NCI-H2227 treated with DMSO at 0.1 percent for 48 hours (cell line): Measurements from ENCODE around the gene NT5DC4.
"Not testable (repeated sequence)": the region's sequence is repeated elsewhere in the genome, so short reads cannot be mapped to it uniquely, and the experiment has no call there.

Experiments
- DNase-seq: peaks from one replicate; lab custom pipeline; 2025; lab: John Stamatoyannopoulos, UW

Gene NT5DC4

DNA sequence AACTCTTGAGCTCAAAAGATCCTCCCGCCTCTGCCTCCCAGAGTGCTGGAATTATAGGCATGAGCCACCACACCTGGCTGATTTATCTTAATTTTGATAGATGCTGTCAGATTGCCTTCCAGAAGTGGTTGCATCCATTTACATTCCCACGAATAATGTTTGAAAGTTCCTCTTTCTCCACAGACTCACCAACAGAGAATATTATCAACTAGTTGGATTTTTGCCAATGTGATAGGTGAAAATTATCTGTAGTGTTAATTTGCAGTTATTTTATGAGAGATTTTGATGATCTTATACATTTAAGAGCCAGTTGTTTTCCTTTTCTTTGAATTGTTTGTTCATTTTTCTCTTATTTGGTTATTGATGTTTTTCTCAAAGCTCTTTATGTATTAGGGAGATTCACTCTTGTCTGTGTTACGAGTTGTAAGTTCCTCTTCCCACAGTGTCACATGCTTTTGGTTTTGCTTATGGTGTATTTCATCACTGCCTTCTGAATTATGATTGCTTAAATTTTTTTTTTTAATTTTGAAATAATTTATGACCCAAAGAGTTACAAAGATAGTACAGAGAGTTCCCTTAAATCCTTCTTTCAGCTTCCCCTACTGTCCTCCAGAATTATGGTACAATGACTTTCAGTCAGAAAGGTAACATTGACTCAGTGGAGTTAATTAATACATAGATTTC lies 20.7 kb upstream of the NT5DC4 start:
- DNase-seq: no peak

DNA sequence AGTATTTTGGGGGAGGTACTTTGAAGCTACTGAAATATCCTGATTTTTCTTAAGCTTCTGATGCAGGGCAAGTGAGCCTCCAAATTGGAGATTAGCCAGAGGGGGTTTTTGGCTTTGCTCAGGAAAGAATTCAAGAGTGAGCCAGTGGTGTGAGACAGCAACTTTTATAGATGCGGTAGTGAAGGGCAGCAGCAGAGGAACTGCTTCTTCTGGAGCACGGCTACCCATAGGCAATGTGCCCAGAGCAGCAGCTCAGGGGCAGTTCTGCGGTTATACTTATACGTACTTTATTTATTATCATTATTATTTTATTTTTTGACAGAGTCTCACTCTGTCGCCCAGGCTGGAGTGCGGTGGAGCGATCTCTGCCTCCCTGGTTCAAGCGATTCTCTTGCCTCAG lies 19.8 kb upstream of the NT5DC4 start:
- no peak for DNase-seq

DNA sequence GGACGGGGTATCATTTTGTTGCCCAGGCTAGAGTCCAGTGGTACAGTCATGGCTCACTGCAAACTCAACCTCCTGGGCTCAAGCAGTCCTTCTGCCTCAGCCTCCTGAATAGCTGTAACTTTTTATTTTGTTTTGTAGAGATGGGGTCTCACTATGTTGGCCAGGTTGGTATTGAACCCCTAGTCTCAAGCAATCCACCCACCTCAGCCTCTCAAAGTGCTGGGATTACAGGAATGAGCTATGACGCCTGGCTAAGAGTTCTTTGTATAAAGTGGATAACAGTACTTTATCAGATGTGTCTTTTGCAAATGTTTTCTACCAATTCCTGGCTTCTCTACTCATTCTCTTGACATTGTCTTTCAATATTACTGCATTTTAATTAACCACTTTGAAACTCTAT lies 17.1 kb upstream of the NT5DC4 start:
- DNase-seq: no peak

DNA sequence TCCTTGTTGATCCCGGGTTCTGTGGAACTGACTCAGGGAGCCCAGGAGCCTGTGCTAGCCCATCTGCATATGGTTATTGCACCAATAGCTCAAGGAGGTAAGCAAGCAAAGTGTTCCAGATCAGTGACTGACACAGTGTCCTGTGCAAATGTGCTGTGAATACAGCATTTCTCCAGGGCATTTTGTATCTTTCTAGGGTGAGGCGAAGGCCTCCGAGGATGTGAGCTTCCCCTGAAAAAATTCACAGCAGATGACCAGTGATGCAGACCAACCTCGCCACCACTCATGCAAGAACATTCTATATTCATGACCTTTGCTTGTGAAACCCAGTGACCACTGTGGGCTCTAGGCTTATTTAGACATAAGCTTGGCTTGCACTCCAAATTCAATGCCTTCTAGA lies 15.2 kb upstream of the NT5DC4 start:
- DNase-seq: no peak

DNA sequence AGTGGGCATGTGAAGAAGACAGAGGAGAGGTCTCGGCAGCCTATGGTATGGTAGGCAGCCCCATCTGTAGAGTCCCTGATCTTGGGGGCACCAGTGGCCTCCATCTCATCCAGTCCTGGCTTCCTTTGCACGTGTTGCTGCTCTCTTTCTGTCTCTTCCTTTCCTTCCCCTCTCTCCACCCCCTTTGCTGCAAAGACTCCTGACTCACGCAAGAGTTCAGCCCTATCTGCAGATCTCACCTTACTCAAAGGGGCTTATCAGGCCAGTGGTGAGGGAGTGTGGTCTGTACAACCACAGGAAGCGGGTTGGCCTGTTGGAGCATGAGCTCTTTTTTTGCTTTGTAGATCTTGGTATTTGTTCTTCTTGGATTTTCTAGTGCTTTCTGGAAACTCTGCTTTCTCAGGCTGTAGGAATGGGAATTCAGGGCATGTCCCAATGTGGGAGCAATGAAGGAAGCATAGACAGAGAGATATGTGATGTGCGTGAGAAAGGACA lies 14.6 kb upstream of the NT5DC4 start:
- DNase-seq: no peak

DNA sequence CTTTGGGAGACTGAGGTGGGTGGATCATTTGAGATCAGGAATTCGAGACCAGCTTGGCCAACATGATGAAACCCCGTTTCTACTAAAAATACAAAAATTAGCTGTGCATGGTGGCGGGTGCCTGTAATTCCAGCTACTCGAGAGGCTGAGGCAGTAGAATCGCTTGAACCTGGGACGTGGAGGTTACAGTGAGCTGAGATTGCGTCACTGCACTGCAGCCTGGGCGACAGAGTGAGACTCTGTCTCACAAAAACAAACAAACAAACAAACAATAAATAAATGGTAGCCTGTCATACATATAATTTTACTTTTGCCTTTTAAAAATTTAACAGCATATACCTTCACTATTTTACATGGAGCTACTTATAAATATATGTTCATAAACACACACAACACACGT lies 13.9 kb upstream of the NT5DC4 start:
- not testable (repeated sequence) for DNase-seq

DNA sequence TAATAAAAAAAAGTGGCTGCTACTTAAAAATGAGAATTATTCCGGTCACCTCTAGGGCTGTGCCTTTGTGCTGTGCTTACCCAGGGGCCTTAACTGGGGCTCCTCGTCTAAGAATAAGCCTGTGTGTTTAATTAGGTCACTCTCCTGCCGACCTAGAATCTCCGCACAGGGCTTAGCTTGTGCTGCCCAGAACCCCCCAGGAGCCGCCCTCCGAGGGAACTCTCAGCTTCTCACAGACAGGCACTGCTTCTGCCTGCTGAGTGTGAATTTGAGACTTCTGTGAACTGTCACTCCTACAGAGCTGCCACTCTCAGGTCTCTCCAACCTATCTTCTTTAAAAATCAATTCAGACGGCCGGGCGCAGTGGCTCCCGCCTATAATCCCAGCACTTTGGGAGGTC lies 11.9 kb upstream of the NT5DC4 start:
- no peak for DNase-seq

DNA sequence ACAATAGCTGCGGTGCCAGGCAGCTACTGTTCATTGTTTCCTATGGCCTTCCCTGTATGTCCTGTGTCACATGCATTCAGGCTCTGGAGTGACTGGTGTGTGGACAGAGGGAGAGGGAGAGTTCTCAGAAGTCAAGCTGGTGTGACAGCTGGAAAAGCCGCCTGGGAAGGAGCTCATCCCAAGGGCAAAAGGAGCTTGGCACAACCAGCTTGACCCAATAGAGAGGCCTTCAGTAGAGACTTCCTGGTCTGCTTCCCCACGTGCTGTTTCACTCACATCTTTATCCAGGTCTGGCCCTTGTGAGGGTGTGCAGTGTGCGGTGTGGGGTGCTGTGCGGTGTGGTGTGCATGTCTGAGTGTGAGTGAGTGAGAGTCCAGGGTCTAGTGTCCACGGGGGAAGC lies 11.1 kb upstream of the NT5DC4 start:
- no peak for DNase-seq

DNA sequence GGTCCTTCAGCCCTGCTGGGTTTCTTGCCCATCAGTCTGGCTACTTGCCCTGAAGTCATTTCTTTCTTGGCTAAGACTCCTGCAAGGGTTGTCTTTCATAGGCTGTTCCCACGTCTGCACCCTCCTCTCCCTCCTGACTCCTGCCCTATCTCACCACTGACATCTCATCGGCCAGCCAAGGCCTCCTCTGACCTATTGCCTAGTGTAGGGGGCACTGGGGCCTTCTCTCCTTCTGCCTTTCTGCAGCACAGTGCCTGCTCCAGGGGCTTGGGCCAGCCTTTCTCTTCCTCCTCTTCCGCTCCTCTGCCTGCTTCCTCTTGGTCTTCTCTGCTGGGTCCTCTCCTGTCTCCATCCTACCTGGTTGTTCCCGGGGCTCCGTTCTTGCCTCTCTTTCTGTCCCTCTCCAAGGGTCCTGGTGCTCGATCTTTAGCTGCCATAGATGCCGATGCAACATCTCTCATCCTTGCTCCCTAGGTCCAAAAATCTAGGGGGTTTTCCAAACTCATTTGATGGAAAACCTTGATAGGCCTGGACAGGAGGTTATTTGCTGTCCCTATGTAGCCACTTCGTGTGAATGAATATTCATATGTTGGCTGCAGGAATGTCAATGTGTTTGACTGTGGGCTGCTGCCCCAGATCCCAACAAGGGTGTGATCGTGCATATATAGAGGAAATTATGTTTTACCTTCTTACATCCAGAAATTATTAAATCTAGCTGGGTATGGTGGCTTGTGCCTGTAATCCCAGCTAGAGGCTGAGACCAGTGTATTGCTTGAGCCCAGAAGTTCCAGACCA lies 9.7 kb upstream of the NT5DC4 start:
- no peak for DNase-seq

DNA sequence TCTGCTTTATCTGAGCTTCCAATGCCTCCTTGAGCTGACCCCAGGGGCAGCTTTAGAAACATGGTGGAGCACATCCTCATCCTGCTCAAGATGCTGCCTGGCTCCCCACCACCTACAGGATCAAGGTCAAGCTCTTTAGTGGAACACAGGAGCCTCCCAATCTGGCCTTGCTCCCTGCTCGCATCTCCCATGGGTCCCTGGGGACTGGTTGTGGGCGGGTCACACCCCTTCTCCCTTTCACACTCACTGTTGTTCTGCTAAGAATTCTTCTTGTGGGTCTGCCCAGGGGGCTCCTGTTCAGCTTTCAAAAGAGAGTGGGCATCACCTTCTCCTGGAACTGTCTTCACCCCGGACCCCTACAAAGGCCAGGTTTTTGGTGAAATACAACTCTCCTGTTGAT lies 8.4 kb upstream of the NT5DC4 start:
- DNase-seq: no peak

DNA sequence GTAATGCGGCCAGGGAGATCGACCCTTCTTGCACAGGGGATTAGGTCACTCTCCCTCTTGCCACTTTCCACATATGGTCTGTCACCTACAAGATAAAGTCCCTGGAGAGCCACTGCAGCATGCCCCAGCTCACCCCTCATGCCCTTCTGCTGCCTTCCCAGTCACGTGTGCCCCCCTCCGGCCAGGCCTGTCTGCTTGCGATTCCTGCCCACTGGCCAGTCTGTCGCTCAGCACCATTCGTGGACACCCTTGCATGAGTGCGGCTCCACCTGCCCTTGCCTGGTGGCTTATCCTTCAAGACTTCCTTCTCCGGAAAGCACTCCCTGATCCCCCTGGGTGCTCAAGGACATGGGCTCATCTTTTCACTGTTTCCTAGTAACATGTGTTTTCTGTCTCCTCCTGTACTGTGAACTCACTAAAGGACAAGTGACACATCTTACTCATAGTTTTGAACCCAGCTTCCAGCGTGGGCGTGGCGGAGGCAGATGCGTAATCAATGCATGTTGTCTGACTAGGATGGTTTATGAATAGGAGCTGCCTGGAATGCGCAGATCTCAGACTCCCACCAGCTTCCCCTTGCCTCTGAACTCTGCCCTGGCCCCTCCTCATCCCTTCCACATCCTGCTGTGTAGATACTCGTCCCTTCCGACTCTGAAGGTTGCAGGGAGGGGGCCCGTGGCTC lies 7.8 kb upstream of the NT5DC4 start:
- DNase-seq: no peak

DNA sequence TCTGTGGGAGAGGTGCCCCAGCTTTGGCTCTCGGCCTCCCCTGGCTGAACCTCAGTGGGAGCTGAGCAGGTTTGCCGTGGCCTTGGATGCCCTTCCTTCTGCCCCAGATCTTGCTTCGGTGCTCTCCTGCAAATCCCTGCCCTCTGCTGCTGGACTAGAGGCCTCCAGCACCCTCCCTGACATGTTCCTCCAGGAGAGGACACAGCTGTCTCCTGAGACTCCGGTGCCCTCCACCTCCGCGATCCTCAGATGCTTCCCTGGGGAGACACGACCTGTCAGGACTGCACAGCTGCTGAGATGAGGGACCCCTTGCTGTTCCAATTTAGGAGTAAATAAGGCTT lies 7.3 kb upstream of the NT5DC4 start:
- DNase-seq: no peak

DNA sequence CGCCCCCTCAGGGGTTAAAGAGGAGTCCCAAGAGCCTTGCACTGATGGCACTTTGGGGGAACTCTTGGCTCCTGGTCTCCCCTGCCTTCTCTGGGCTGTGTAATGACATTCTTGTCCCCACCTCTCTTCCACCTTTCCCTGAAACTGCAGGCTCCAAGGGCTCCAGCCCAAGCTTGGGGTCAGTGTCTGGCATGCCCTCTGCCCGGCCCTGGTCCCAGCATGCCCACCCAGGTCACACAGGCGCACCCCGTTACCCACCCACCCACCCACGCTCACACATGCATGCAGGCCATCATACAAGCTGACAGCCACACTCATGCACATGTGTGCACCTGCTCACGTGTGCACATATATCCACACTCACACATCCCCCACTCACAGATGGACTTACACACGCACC lies 6.9 kb upstream of the NT5DC4 start:
- no peak for DNase-seq

DNA sequence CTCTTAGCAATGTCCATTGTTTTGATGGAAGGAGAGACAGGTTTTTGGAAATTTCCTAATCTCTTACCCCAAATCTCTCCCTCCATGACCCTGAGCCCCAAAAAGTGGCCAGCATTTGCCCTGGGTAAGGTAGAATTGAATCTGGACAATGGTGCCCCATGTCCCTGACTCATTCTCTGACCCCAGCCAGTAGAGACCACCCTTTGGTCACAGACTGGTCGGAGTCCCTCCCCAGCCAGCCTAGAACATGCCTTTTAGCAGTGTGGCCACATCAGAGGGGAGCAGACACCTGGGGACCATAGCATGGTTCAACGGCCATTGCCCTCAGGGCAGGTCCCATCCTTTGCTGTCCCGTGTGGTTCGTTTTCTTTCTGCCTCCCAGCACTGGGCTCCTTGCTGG lies 6.5 kb upstream of the NT5DC4 start:
- DNase-seq: no peak

DNA sequence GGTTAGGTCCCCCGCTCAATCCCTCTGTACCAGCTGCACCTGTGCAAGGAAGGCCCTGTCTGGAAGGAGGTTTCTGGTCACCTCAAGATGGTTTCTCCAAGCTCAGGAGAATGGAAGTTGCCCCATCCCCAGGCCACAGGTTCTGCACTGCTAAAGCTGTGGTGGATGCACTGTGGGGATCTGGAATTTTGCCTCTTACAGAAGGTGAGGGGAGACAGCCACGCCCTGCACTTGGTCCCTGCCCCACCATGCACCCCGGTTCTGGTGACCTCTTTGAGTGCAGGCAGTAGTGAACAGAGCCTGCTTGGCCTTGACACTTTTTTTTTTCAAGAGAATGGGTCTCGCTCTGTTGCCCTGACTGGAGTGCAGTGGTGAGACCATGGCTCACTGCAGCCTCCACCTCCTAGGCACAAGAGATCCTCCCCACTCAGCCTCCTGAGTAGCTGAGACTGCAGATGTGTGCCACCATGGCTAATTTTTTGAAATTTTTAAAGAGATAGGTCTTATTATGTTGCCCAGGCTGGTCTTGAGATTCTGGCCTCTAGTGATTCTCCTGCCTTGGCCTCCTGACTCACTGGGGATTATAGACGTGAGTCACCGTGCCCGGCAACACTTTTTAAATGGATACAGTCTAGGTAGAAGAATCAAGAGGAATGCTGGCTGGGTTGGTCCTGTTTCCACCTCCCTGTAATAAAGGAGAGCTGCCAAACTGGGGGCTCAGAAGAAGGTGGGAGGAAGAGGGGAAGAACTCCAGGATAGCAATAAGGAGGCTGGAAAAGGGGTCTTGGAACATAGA lies 5.8 kb upstream of the NT5DC4 start:
- DNase-seq: no peak

DNA sequence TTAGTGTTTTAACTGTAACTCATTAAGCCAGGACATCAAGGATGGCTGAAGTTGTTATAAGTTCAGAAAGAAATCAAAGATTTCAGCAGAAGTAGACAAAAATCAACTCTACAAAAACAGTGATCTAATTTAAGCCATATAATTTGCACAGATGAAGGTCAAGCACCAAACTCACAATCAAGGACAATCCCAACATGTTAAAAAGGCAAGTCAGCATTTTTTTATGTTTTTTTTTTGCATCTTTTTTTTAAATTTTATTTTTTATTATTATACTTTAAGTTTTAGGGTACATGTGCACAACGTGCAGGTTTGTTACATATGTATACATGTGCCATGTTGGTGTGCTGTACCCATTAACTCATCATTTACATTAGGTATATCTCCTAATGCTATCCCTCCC lies 4.7 kb upstream of the NT5DC4 start:
- not testable (repeated sequence) for DNase-seq

DNA sequence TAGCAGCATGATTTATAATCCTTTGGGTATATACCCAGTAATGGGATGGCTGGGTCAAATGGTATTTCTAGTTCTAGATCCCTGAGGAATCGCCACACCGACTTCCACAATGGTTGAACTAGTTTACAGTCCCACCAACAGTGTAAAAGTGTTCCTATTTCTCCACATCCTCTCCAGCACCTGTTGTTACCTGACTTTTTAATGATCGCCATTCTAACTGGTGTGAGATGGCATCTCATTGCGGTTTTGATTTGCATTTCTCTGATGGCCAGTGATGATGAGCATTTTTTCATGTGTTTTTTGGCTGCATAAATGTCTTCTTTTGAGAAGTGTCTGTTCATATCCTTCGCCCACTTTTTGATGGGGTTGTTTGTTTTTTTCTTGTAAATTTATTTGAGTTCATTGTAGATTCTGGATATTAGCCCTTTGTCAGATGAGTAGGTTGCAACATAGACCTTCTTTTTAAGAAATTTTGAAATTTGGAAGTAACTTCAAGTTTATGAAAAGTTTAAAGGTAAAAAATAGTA lies 3.9 kb upstream of the NT5DC4 start:
- not testable (repeated sequence) for DNase-seq

DNA sequence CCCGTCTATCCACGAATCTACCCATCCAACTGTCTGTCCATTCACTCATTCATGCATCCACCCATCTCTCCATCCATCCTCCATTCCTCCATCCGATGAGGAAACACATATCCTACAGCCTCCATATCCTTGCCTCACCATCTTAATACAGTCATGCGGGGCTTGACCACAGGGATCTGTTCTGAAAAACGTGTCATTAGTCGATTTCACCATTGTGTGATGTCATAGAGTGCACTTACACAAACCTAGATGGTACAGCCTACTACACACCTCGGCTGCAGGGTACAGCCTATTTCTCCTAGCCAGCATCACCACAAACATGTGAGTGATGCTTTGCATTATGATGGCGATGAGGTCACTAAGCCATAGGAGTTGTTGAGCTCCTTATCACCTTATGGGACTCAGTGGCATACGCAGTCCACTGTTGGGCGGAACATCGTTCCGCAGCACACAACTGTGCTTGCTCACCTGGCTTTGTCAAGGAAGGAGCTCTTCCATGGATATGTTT lies 1.9 kb upstream of the NT5DC4 start:
- no peak for DNase-seq

DNA sequence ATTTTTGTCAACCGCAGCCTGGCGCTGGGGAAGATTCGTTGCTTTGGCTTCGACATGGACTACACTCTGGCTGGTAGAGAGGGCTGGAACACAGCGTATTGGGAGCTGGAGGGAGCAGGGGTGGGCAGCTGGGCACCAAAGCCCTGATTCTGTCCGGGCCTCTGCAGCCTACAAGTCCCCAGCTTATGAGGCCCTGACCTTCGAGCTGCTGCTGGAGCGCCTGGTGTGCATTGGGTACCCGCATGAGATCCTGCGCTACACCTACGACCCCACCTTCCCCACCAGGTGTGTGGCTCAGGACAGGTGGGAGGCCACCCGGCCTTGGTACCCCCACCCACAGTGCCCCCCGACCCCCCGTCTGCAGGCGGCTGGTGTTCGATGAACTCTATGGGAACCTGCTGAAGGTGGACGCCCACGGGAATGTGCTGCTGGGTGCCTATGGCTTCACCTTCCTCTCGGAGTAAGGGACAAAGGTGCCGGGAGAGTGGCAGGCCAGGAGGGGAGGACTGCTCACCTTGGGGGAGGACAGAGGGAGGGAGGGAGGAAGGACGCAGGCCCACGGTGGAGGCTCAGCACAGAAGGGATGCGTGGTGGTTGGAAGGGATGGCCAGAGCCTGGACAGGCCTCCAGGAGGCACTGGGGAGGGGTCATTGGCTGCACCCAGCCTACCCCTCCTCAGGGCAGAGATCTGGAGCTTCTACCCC lies 1.2 kb downstream of the NT5DC4 start:
- no peak for DNase-seq

DNA sequence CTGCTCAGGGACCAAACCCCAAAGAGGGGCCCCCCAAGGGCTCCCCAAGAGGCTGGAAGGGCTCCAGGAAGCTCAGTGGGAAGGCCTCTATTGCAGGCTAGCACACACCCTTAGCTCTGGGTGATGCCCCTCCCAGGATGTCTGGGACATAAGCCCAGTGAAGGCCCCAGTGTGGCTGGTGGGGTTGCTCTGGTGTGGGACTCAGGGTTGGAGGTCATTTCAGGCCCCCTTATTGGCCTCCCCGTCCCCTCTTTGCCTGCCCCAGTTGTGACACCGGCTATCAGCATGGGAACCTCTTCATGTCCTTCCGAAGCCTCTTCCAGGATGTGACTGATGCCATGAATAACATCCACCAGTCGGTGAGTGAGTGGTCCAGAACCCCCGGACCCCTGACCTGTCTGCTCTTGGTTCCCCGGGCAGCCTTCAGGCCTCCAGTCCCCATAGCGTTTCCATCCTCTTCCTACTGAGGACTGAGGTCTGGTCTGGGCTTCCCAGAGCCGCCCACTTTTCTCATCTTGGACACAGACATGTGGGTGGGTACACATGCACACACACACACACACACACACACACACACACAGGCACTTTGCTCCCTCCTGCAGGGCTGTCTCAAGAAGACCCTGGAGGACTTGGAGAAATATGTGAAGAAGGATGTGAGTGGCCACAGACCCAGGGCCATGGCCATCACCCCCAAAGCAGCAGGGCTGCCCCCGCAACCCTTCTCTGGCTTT lies 2.2 kb downstream of the NT5DC4 start:
- DNase-seq: no peak

DNA sequence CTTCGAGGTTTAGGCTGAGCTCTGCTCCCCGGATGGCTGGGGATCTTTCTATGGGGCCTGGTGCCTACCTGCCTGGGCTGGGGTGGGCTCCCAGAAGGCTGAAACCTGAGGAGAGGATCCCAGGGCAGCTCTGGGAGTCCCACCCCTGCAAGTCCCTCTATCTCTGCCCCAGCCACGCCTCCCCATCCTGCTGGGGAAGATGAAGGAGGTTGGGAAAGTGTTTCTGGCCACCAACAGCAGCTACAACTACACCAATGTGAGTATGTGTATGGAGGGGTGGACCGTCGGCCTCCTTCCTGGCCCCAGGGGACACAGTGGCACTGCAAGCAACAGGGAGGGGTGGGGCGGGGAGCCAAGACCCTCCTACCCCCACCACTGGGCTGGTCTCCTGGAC lies 2.7 kb downstream of the NT5DC4 start:
- DNase-seq: no peak
